H1 (cell line): ENCODE results near the gene ABCA13. TPM values are rescaled to one million over a fixed set of nuclear protein-coding genes. Genes with fewer than 3 reads are reported as not detected.

ENCODE experiments used
- RAD21 ChIP-seq, 2 experiments: IDR thresholded peaks in 1 of 2; conservative IDR thresholded peaks in 1 of 2; 2 replicates each; pipeline ENCODE4 v1.6.1; 2011; ENCODE audit warnings: low read depth in 2 of 2, low read length in 2 of 2, improper control_type of control experiment in 1 of 2, inconsistent platforms in 1 of 2, mild to moderate bottlenecking in 1 of 2, moderate library complexity in 1 of 2
- polyA plus RNA-seq, 7 experiments: library from polyadenylated mRNA; depleted of rRNA in 3 of 7; stranded (reverse) in 5 of 7; unstranded in 2 of 7; fragments of >200 nt in 5 of 7; fragments of 200-250 nt in 2 of 7; gene quantifications; 1 replicate in 5 of 7; 2 replicates in 1 of 7; 4 replicates in 1 of 7; pipeline versions ENCODE4 v1.2.1 to v1.2.3, GENCODE V29; 2011 to 2013; ENCODE audit warnings: missing spikeins in 2 of 7, mixed read lengths in 2 of 7
- total RNA-seq: library from RNA; stranded (reverse); fragmentation: NEBNext Ultra II Directional; extraction: Animal tissue kit (Norgen Biotek cat#: 25700); gene quantifications from 2 replicates; pipeline ENCODE4 v1.2.1, GENCODE V29; 2021

The ABCA13 gene
- total and polyA plus RNA-seq, 2 of the 8 experiments (the other 6 are each of a cell fraction or from before 2014, with no cell fraction given) = 0.07 to 0.09 TPM

- peak; percentile 94 to 97 for TF ChIP-seq RAD21 (IDR thresholded peaks at IDR 0.05 in 1 of 2, conservative IDR thresholded peaks at IDR 0.05 in 1 of 2; ENCODE audit: low read depth in 2 of 2, low read length in 2 of 2)
Measured at GRCh38 chr7:48424731-48425130, 253.5 kb downstream of the ABCA13 start (continued).
